Thyroid gland (tissue), 4 donors: ENCODE data around the gene CLEC12A. TPM values are rescaled to one million over a fixed set of nuclear protein-coding genes. Genes with fewer than 3 reads are reported as not detected.

Experiments used
- DNase-seq, 2 donors: peaks; one replicate each; pipeline ENCODE4 v3.0.0-alpha.2; 2019
- H3K27ac ChIP-seq, 3 donors: fragments of 200-600 bp; sonication (generic); 1 replicate in 2 of 3; 2 replicates in 1 of 3; pipeline ENCODE4 v1.5.1; 2016 to 2019; ENCODE audit warnings: mild to moderate bottlenecking in 1 of 3, moderate library complexity in 1 of 3
- H3K27me3 ChIP-seq: fragments of 200-600 bp; sonication (generic); one replicate; pipeline ENCODE4 v1.5.1; 2019
- H3K36me3 ChIP-seq, 2 donors: fragments of 200-600 bp; sonication (generic); one replicate each; pipeline ENCODE4 v1.5.1; 2016 to 2019
- H3K4me1 ChIP-seq, 2 donors: fragments of 200-600 bp; sonication (generic); one replicate each; pipeline ENCODE4 v1.5.1; 2017 to 2019
- H3K4me3 ChIP-seq, 3 donors: fragments of 200-600 bp; sonication (generic); replicated peaks in 1 of 3; 1 replicate in 2 of 3; 2 replicates in 1 of 3; pipeline ENCODE4 v1.5.1; 2016; ENCODE audit warnings: mild to moderate bottlenecking in 1 of 3
- H3K9me3 ChIP-seq: fragments of 200-600 bp; sonication (generic); one replicate; pipeline ENCODE4 v1.5.1; 2017
- CTCF ChIP-seq, 6 experiments: fragments of 200-600 bp in 3 of 6; fragments of 450-650 bp in 3 of 6; sonication (generic) in 3 of 6; IDR thresholded peaks; one replicate each; pipeline ENCODE4 v1.5.1; 2016 to 2019; ENCODE audit warnings: antibody characterized with exemption in 6 of 6, mild to moderate bottlenecking in 2 of 6, inconsistent platforms in 1 of 6, moderate library complexity in 1 of 6
- POLR2A ChIP-seq, 2 donors: fragments of 450-650 bp; IDR thresholded peaks; one replicate each; pipeline ENCODE4 v1.6.1; 2017; ENCODE audit warnings: antibody characterized with exemption in 2 of 2, mild to moderate bottlenecking in 2 of 2, moderate library complexity in 1 of 2
- WGBS, 2 donors: methylation state at CpG; one replicate each; pipeline ENCODE4 v1.1.5; 2017; 5-methylcytosine and 5-hydroxymethylcytosine counted together
- intact Hi-C: fragments of 100-400 bp; cut with DNase I; formaldehyde crosslinking; loops from one replicate; pipeline ENCODE4 v1.15.1; 2023
- total RNA-seq, 4 donors: library from RNA; depleted of rRNA; stranded (reverse); fragments of >200 nt; gene quantifications; one replicate each; pipeline ENCODE4 v1.2.3, GENCODE V29; 2016

The CLEC12A gene
- total RNA-seq, 4 donors from 2014 or later: 0.22 TPM; not detected in 3

GRCh38 chr12:9977916-9978315, 6.7 kb downstream of the CLEC12A start:
- Histone ChIP-seq H3K9me3 (no peaks in the 10 kb centered on the region), H3K4me3 (no peak overlapping the region), H3K36me3 (no peaks in the 10 kb centered on the region), H3K27ac (no peak overlapping the region), H3K4me1 (no peaks in the 10 kb centered on the region), H3K27me3 (no peaks in the 10 kb centered on the region)
- intact Hi-C loops: no loop called here
- TF ChIP-seq CTCF (IDR thresholded peaks at IDR 0.05): no peak
- no peak for TF ChIP-seq POLR2A (IDR thresholded peaks at IDR 0.05)
- DNase-seq: no peak

GRCh38 chr12:9980126-9980525, 8.9 kb downstream of the CLEC12A start:
- Histone ChIP-seq H3K4me1 (no peaks in the 10 kb centered on the region), H3K36me3 (no peaks in the 10 kb centered on the region), H3K27me3 (no peaks in the 10 kb centered on the region), H3K9me3 (no peaks in the 10 kb centered on the region), H3K4me3 (no peak overlapping the region), H3K27ac (no peak overlapping the region)
- DNase-seq: no peak
- TF ChIP-seq POLR2A (IDR thresholded peaks at IDR 0.05) (no peak), CTCF (IDR thresholded peaks at IDR 0.05) (no peak)
- WGBS, 2 donors: 66 to 71% methylated on average over 3 of the region's 3 CpGs
- intact Hi-C loops: no loop called here

DNA sequence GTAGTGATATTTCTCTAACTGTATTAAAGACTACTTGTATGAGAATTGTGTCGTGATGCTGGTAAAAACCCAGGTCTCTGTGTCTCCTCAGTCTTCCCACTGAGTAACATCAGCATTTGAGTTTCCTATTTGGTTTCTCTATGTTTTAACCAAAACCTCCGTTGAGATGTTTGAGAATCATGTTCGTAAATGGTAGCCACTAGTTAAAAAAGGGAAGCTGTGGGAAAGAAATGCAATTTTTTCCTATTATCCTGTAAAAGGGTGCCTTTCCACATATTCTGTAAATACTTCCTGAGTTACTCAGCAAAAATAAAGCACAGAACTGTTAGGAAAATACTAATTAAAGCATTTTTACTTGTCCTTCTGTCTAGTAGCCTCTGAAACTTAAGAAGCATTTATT, 20.7 kb downstream of the CLEC12A start:
- H3K27me3 ChIP-seq: no peaks in the 10 kb centered on the region
- no peaks in the 10 kb centered on the region for H3K4me1 ChIP-seq
- H3K36me3 ChIP-seq: no peaks in the 10 kb centered on the region
- H3K27ac ChIP-seq: no peak overlapping the region
- H3K9me3 ChIP-seq: no peaks in the 10 kb centered on the region
- 77 to 86% methylated on average over 3 of the region's 3 CpGs for WGBS, 2 donors
- no peak overlapping the region for H3K4me3 ChIP-seq
- DNase-seq: no peak
- TF ChIP-seq POLR2A (IDR thresholded peaks at IDR 0.05) (no peak), CTCF (IDR thresholded peaks at IDR 0.05) (no peak)
- intact Hi-C loops: no loop called here

- no peak for DNase-seq
- TF ChIP-seq CTCF (IDR thresholded peaks at IDR 0.05) (no peak), POLR2A (IDR thresholded peaks at IDR 0.05) (no peak)
- WGBS, 2 donors: 90 to 91% methylated on average over 4 of the region's 4 CpGs
- Histone ChIP-seq H3K4me3 (no peak overlapping the region), H3K27me3 (no peaks in the 10 kb centered on the region), H3K27ac (no peak overlapping the region), H3K9me3 (no peaks in the 10 kb centered on the region), H3K4me1 (no peaks in the 10 kb centered on the region), H3K36me3 (no peaks in the 10 kb centered on the region)
- intact Hi-C loops: no loop called here
Measured at GRCh38 chr12:9992296-9992695, 21.1 kb downstream of the CLEC12A start.

DNA sequence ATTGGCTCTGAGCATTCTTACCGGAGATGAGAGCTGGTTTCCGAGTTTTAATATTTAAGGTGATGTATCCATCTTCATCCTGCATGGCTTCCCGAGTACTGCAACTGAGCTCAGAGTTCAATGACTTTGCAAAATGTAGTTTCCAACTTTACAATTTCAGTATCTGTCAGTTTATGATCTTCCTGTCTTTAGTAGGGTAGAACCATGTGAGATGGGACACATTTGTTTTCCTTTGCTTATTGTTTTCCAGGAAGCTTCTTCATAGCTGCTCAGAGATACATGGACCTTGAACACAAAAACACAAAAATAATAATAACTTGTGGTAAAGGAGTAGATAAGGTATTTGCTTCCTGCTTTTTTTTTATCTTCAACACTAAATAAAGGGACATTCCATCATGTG, 27.8 kb downstream of the CLEC12A start, which contains the start of gene CLEC1B:
Gene CLEC1B, minus strand, starts transcription at position 106 of the 400 bp plus-strand sequence. Its CDS starts 21 bp downstream, at position 85.
- Histone ChIP-seq H3K4me3 (no peak within 1 kb of the TSS), H3K9me3 (no peaks in the 10 kb centered on the region), H3K27ac (no peak within 1 kb of the TSS), H3K36me3 (no peaks in the 10 kb centered on the region), H3K4me1 (no peaks in the 10 kb centered on the region), H3K27me3 (no peaks in the 10 kb centered on the region)
- intact Hi-C loops: no loop called here
- no peak for DNase-seq
- 92 to 95% methylated on average over 3 of the region's 3 CpGs for WGBS, 2 donors
- TF ChIP-seq CTCF (IDR thresholded peaks at IDR 0.05): no peak
- TF ChIP-seq POLR2A (IDR thresholded peaks at IDR 0.05): no peak
